Measurements from ENCODE around the gene CRB2.

The CRB2 gene

DNA sequence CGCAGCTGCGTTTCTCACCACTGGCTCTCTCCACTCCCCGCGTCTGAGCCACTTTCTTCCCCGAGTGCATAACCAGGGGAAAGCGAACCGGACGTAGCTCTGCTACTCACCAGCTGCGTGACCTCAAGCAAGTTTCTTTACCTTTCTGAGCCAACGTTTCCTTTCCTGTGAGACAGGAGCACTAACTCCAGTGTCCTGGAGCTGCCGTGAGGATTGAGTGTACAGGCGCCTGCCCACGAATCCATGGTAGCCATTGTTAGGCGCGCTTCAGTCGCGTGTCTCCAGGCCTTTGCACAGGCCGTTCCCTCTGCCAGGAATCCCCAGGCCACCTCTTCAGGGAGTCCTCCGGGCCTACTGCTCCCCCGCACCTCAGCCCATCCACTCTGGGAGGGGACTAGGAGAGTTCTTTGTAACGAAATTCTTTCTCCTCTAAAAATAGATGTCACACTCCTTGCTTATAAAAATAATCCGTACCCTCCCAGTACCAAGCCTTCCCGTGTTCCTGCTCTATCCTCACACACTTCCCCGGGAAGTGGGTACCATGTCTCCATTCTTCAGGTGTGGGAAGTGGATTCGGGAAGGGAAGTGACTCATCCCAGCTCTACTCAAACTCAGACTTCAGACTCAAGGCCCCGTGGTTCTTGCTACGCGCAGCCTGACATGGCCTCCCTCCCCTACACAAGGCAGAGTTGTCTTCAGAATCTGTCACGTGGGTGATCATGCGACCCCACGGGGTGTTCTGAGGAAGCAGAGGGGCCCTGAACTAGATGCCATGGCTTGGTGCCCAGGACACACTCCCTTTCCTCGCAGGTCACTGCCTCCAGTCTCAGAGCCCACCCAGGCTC lies 16.1 kb upstream of the CRB2 start:
- Histone ChIP-seq H3K4me3 (ENCODE audit: low read length in 2 of 2) (peak overlapping the region; percentile 26 to 49), H3K27ac (ENCODE audit: low read length) (no peak overlapping the region)

DNA sequence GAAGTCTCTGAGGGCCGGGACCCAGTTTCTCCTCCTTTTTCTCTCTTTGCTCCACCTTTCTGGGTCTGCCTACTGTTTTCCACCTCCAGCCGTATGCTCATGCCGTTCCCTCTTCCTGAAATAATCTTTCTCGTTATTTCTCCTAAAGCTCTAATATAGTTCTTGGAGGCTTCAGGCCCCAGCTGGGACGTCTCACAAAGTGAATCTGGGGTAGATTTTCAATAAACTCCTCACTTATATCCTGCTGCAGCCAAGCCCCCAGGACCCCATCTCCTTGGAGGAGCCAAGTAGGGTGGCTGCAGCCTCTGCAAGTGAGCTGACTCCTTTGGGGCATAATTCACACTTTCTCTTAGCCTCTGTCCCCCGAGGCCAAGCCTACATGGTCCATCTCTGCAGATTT lies 14.2 kb upstream of the CRB2 start:
- Histone ChIP-seq H3K27me3 (ENCODE audit: control insufficient read depth in 1 of 2, insufficient read depth in 2 of 2, low read length in 2 of 2) (no peaks in the 10 kb centered on the region), H3K27ac (ENCODE audit: low read length) (no peak overlapping the region), H3K9ac (ENCODE audit: low read length in 2 of 2) (no peak overlapping the region), H3K4me3 (ENCODE audit: low read length in 2 of 2) (no peak overlapping the region), H3K4me1 (ENCODE audit: control insufficient read depth, insufficient read depth, low read length) (peaks cover 36% of the 10 kb centered on the region), H3K9me3 (ENCODE audit: control insufficient read depth in 2 of 2, low read length in 2 of 2) (no peaks in the 10 kb centered on the region), H3K36me3 (ENCODE audit: control insufficient read depth in 2 of 2, insufficient read depth in 2 of 2, low read length in 2 of 2) (no peaks in the 10 kb centered on the region)

More for the DNA sequence above, 16.1 kb upstream of the CRB2 start:
- Histone ChIP-seq H3K27me3 (ENCODE audit: control insufficient read depth in 1 of 2, insufficient read depth in 2 of 2, low read length in 2 of 2) (no peaks in the 10 kb centered on the region), H3K4me1 (ENCODE audit: control insufficient read depth, insufficient read depth, low read length) (peaks cover 33% of the 10 kb centered on the region), H3K9ac (ENCODE audit: low read length in 2 of 2) (peak overlapping the region in 1 of 2 donors; percentile 39), H3K9me3 (ENCODE audit: control insufficient read depth in 2 of 2, low read length in 2 of 2) (no peaks in the 10 kb centered on the region), H3K36me3 (ENCODE audit: control insufficient read depth in 2 of 2, insufficient read depth in 2 of 2, low read length in 2 of 2) (no peaks in the 10 kb centered on the region)

DNA sequence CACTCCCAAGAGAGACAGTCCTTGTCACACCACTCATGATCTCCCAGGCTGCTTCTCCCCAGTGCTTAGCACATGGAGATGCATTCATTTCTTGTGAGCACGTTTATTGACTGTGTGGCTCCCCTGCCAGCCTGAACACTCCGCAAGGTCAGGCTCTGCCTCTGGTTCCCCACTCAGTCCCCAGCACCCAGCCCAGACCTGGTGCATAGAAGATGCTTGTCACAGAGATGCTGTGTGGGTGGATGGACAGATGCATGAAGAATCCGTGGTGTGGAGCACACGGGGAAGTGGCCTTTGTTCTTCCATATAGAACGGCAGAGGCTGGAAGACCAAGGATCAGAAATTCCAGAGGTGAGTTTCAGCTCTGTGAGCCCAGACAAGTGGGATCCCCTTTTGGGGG lies 13.8 kb upstream of the CRB2 start:
- Histone ChIP-seq H3K4me3 (ENCODE audit: low read length in 2 of 2) (no peak overlapping the region), H3K27ac (ENCODE audit: low read length) (no peak overlapping the region)

DNA sequence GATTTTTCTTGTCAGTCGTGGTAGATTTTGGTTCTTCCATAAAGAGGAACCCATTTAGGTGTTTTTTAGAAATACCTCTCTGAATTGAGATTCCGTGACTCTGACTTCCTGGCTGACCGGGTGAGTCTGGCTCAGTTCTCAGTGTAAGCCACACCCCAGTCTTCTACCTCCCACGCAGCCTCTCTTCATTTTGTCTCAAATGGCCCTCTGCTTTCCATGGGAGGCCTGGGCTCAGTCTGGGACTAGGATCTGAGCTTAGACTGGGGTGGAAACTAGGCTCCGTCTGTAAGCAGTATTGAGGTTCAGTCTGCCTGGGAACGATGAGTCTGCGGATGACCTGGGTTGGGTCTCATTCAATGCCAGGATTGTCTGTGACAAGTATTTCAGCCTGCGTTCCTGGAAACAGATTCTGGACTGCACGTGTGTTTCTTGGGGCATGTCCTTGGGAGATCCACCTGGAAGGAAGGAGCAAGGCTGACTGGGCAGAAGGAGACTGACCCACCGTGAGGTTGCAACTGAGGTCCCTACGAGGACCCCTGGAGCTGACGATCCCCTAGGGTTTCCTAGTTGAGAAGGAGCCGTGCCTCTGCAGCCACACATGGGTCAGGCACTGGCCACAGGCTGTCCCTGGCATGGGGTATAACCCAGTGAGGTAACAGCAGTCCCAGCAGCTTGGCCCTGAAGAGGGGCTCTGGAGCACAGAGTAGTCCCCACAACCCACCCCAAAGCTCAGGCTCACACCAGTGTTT lies 12.4 kb upstream of the CRB2 start:
- no peak overlapping the region for H3K27ac ChIP-seq (ENCODE audit: low read length)

More for the DNA sequence above, 13.8 kb upstream of the CRB2 start:
- no peaks in the 10 kb centered on the region for H3K27me3 ChIP-seq (ENCODE audit: control insufficient read depth in 1 of 2, insufficient read depth in 2 of 2, low read length in 2 of 2)
- peaks cover 36% of the 10 kb centered on the region for H3K4me1 ChIP-seq (ENCODE audit: control insufficient read depth, insufficient read depth, low read length)
- no peaks in the 10 kb centered on the region for H3K9me3 ChIP-seq (ENCODE audit: control insufficient read depth in 2 of 2, low read length in 2 of 2)
- no peak overlapping the region for H3K9ac ChIP-seq (ENCODE audit: low read length in 2 of 2)
- H3K36me3 ChIP-seq (ENCODE audit: control insufficient read depth in 2 of 2, insufficient read depth in 2 of 2, low read length in 2 of 2), result no peaks in the 10 kb centered on the region

DNA sequence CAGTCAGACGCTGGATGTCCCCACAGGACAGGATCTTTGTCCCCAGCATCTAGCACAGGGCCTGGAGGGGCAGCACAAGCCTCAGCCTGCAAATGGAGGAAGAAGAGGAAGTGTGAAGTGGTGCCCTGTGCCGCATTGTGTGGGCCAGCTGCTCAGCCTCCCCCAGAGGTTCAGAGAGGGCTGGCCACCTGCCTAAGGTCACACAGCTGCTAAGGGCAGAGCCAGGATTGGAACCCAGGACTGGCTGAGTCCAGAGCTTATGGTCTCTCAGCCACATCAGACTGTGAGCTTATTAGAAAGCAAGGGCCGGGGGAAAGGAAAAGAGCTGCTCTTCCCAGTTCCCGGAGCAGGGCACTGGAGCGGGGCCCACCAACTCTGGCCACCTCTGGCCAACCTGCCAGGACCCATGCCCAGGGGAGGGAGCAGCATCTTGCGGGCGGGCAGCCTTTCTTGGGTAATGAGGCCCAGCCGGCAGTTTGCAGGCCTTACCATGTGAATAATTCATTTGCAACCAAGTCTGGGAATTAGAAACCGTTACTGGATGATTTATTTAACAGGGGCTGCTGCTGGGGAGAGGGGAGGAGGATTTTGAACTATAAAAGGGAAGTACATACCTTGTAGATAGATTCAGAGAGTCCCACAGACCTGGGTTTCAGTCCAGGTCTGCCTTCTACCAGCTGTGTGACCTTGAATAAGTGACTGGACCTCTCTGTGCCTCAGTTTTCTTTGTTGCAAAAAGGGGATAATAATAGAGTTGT lies 11.6 kb upstream of the CRB2 start:
- H3K27me3 ChIP-seq (ENCODE audit: control insufficient read depth in 1 of 2, insufficient read depth in 2 of 2, low read length in 2 of 2), result peaks cover under 1 to 3% of the 10 kb centered on the region in 2 donors
- H3K9ac ChIP-seq (ENCODE audit: low read length in 2 of 2), result no peak overlapping the region
- H3K4me1 ChIP-seq (ENCODE audit: control insufficient read depth, insufficient read depth, low read length), result peaks cover 32% of the 10 kb centered on the region
- no peak overlapping the region for H3K4me3 ChIP-seq (ENCODE audit: low read length in 2 of 2)
- no peaks in the 10 kb centered on the region for H3K36me3 ChIP-seq (ENCODE audit: control insufficient read depth in 2 of 2, insufficient read depth in 2 of 2, low read length in 2 of 2)
- peak overlapping the region; percentile 49 for H3K27ac ChIP-seq (ENCODE audit: low read length)
- H3K9me3 ChIP-seq (ENCODE audit: control insufficient read depth in 2 of 2, low read length in 2 of 2), result no peaks in the 10 kb centered on the region

More for the DNA sequence above, 12.4 kb upstream of the CRB2 start:
- Histone ChIP-seq H3K9me3 (ENCODE audit: control insufficient read depth in 2 of 2, low read length in 2 of 2) (no peaks in the 10 kb centered on the region), H3K36me3 (ENCODE audit: control insufficient read depth in 2 of 2, insufficient read depth in 2 of 2, low read length in 2 of 2) (no peaks in the 10 kb centered on the region), H3K27me3 (ENCODE audit: control insufficient read depth in 1 of 2, insufficient read depth in 2 of 2, low read length in 2 of 2) (no peaks in the 10 kb centered on the region), H3K4me3 (ENCODE audit: low read length in 2 of 2) (no peak overlapping the region), H3K9ac (ENCODE audit: low read length in 2 of 2) (no peak overlapping the region), H3K4me1 (ENCODE audit: control insufficient read depth, insufficient read depth, low read length) (peaks cover 36% of the 10 kb centered on the region)

DNA sequence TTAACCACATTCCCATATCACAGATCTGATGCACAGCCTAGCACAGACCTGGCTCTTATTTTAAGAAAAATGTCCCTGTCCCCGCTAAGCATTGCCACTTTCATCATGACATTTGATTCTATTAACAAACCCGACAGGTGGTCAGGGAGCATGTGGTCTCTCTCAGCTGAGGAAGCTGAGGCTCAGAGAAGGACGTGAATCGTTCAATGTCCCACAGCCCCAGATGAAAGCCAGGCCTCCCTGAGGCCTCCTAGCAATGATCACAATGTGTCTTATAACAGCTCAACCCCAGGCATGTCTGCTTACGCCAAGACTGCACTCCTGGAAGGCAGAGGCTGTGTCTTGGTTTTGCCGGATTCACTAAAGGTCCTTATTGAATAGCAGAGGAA lies 10.4 kb upstream of the CRB2 start:
- peaks cover 23% of the 10 kb centered on the region for H3K4me1 ChIP-seq (ENCODE audit: control insufficient read depth, insufficient read depth, low read length)
- peak overlapping the region in 1 of 2 donors; percentile 3 for H3K4me3 ChIP-seq (ENCODE audit: low read length in 2 of 2)
- H3K36me3 ChIP-seq (ENCODE audit: control insufficient read depth in 2 of 2, insufficient read depth in 2 of 2, low read length in 2 of 2), result no peaks in the 10 kb centered on the region
- no peak overlapping the region for H3K9ac ChIP-seq (ENCODE audit: low read length in 2 of 2)
- H3K27ac ChIP-seq (ENCODE audit: low read length), result peak overlapping the region; percentile 49
- H3K9me3 ChIP-seq (ENCODE audit: control insufficient read depth in 2 of 2, low read length in 2 of 2), result no peaks in the 10 kb centered on the region
- H3K27me3 ChIP-seq (ENCODE audit: control insufficient read depth in 1 of 2, insufficient read depth in 2 of 2, low read length in 2 of 2), result peaks cover 3% of the 10 kb centered on the region in 2 donors

DNA sequence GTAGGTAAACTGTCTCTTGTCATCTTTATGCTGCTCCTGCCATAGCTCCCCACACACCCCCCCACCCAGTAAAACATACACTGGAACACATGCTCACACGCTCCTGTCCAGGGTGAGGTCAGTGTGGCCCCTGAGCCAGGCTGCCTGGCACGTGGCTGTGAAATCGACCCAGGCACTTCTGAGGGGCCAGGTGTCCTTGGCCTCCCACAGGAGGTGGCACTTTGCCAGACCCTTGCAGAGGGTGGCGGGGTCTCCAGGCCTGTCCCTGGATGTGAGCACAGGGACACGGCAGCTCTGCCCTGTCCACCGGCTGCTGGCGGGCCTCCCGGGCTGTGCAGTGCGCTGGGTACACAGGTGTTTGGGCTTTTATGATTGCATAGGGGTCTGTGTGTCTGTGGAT lies 10.0 kb upstream of the CRB2 start:
- Histone ChIP-seq H3K9ac (ENCODE audit: low read length in 2 of 2) (peak overlapping the region in 1 of 2 donors; percentile 11), H3K4me3 (ENCODE audit: low read length in 2 of 2) (peak overlapping the region in 1 of 2 donors; percentile 3), H3K4me1 (ENCODE audit: control insufficient read depth, insufficient read depth, low read length) (peaks cover 22% of the 10 kb centered on the region), H3K27me3 (ENCODE audit: control insufficient read depth in 1 of 2, insufficient read depth in 2 of 2, low read length in 2 of 2) (peaks cover 3% of the 10 kb centered on the region in 2 donors), H3K36me3 (ENCODE audit: control insufficient read depth in 2 of 2, insufficient read depth in 2 of 2, low read length in 2 of 2) (no peaks in the 10 kb centered on the region), H3K9me3 (ENCODE audit: control insufficient read depth in 2 of 2, low read length in 2 of 2) (no peaks in the 10 kb centered on the region), H3K27ac (ENCODE audit: low read length) (peak overlapping the region; percentile 49)

DNA sequence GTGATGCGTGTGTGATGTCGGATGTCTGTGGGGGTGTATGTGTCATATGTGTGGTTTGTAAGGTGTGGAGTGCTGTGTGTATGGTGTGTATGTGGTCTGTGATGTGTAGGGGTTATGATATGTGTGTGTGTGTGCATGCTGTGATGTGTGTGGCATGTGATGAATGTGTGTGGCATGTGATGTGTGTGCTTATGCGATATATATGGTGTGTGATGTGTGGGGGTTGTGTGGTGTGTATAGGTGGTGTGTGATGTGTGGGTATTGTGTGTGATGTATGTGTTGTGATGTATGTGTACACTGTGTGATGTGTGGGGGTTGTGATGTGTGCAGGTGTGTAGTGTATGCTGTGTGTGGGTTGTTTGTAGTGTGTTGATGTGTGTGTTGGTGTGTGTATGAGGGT lies 9.2 kb upstream of the CRB2 start:
- Histone ChIP-seq H3K4me3 (ENCODE audit: low read length in 2 of 2) (no peak overlapping the region), H3K27me3 (ENCODE audit: control insufficient read depth in 1 of 2, insufficient read depth in 2 of 2, low read length in 2 of 2) (peaks cover 3% of the 10 kb centered on the region in 2 donors), H3K9me3 (ENCODE audit: control insufficient read depth in 2 of 2, low read length in 2 of 2) (no peaks in the 10 kb centered on the region), H3K9ac (ENCODE audit: low read length in 2 of 2) (no peak overlapping the region), H3K4me1 (ENCODE audit: control insufficient read depth, insufficient read depth, low read length) (peaks cover 22% of the 10 kb centered on the region), H3K27ac (ENCODE audit: low read length) (no peak overlapping the region), H3K36me3 (ENCODE audit: control insufficient read depth in 2 of 2, insufficient read depth in 2 of 2, low read length in 2 of 2) (no peaks in the 10 kb centered on the region)

DNA sequence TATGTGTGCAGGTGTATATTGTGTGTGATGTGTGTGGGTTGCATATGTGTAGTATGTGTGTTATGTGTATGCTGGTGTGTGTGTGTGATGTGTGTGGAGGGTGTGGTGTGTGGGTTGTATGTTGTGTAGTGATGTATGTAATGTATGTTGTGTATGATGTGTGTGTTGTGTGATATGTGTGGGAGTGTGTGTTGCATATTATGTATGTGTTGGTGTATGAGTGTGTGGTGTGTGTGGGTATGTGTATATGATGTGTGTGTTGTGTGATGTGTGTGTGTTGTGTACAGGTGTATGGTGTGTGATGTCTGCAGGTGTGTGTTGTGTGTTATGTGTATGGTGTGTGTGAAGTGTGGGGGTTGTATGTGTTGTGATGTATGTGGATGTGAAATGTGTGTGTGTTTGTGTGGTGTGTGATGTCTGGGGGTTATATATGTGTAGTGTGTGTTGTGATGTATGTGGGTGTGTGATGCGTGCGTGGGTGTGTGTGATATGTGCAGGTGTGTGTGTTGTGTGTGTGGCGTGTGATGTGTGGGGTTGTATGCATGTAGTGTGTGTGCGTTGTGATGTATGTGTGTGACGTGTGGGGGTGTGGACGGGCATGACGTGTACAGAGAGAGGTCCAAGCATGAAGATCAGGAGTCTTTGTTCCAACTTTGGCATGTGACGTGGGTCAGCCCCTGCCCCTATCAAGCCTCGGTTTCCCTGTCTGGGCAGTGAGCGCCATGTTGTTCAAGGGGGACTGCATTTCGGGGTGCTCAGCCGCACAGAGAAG lies 8.5 kb upstream of the CRB2 start:
- Histone ChIP-seq H3K36me3 (ENCODE audit: control insufficient read depth in 2 of 2, insufficient read depth in 2 of 2, low read length in 2 of 2) (no peaks in the 10 kb centered on the region), H3K4me3 (ENCODE audit: low read length in 2 of 2) (no peak overlapping the region), H3K4me1 (ENCODE audit: control insufficient read depth, insufficient read depth, low read length) (peaks cover 22% of the 10 kb centered on the region), H3K9me3 (ENCODE audit: control insufficient read depth in 2 of 2, low read length in 2 of 2) (no peaks in the 10 kb centered on the region), H3K27me3 (ENCODE audit: control insufficient read depth in 1 of 2, insufficient read depth in 2 of 2, low read length in 2 of 2) (peaks cover 3% of the 10 kb centered on the region in 2 donors), H3K9ac (ENCODE audit: low read length in 2 of 2) (no peak overlapping the region), H3K27ac (ENCODE audit: low read length) (no peak overlapping the region)

Data from stomach smooth muscle (tissue), 2 donors.